Activated CD8-positive, alpha-beta T cell treated with anti-CD3 and anti-CD28 coated beads, Interleukin-2, amount 10 ng/mL, durations not matched to agents 7 days and 5 days (primary cell): Measurements from ENCODE around the gene PDCD11. TPM values are rescaled to one million over a fixed set of nuclear protein-coding genes. Genes with fewer than 3 reads are reported as not detected.
A peak's percentile ranks its signal among the peaks of the same experiment; 100 is the strongest.

ENCODE experiments used
- ATAC-seq: fragments of 150-1000 bp; cut with Tn5 transposase; one replicate; pipeline ENCODE4 v1.10.0; 2021; ENCODE audit warnings: moderate library complexity
- CTCF ChIA-PET: fragments of 350-600 bp; sonication (Branson Sonifier 250); formaldehyde crosslinking; loops from one replicate; lab custom pipeline; 2021; ENCODE audit warnings: antibody characterized with exemption; lab: Charles Lee
- POLR2A ChIA-PET: fragments of 350-600 bp; sonication (Branson Sonifier 250); formaldehyde crosslinking; loops from one replicate; lab custom pipeline; 2021; ENCODE audit warnings: antibody characterized with exemption; lab: Charles Lee
- DNase-seq: peaks from one replicate; pipeline ENCODE4 v3.0.0-alpha.2; 2020
- H3K27ac Mint-ChIP-seq: one replicate; pipeline ENCODE4 v1.8.0; 2021; ENCODE audit warnings: mild to moderate bottlenecking, mixed read lengths
- H3K27me3 Mint-ChIP-seq: one replicate; pipeline ENCODE4 v1.8.0; 2021; ENCODE audit warnings: low read depth, mixed read lengths
- H3K36me3 Mint-ChIP-seq: one replicate; pipeline ENCODE4 v1.8.0; 2021; ENCODE audit warnings: low read depth, mixed read lengths
- H3K4me1 Mint-ChIP-seq: one replicate; pipeline ENCODE4 v1.8.0; 2021; ENCODE audit warnings: low read depth, mixed read lengths
- H3K4me3 Mint-ChIP-seq: one replicate; pipeline ENCODE4 v1.8.0; 2021; ENCODE audit warnings: mild to moderate bottlenecking, mixed read lengths
- H3K9me3 Mint-ChIP-seq: one replicate; pipeline ENCODE4 v1.8.0; 2022; ENCODE audit warnings: mixed read lengths; ENCODE audit not compliant: insufficient read depth
- total RNA-seq, 2 experiments: library from RNA; stranded (reverse); gene quantifications; one replicate each; pipeline ENCODE4 v1.2.3, GENCODE V29; 2021

Gene PDCD11
- total RNA-seq, 2 experiments from 2014 or later: 57.1 to 57.4 TPM

- Mint-ChIP-seq H3K9me3 (no peaks in the 10 kb centered on the region), H3K4me3 (no peak overlapping the region), H3K36me3 (peaks cover 82% of the 10 kb centered on the region), H3K4me1 (peaks cover 18% of the 10 kb centered on the region), H3K27ac (peak overlapping the region; percentile 61), H3K27me3 (no peaks in the 10 kb centered on the region)
- no peak for ATAC-seq
- POLR2A ChIA-PET: interaction anchor here (0.9 to 1.2 kb wide), 2 partner anchors 34 to 35 kb away, joined by 3 to 6 read pairs; no protein-coding TSS in a partner anchor
- CTCF ChIA-PET: interaction anchor here (0.8 to 1.6 kb wide), 4 partner anchors 15 to 41 kb away, joined by 3 read pairs; no protein-coding TSS in a partner anchor
- no peak for DNase-seq
Measured at GRCh38 chr10:103442031-103442461, 45.6 kb downstream of the PDCD11 start.

GRCh38 chr10:103443475-103444185 is 47.2 kb downstream of the PDCD11 start:
- ChIA-PET POLR2A (no interaction called here), CTCF (interaction anchor here (1.3 to 2.4 kb wide), 3 partner anchors 28 to 41 kb away, joined by 3 to 8 read pairs (median 3); no protein-coding TSS in a partner anchor)
- Mint-ChIP-seq H3K36me3 (peaks cover 84% of the 10 kb centered on the region), H3K27me3 (no peaks in the 10 kb centered on the region), H3K27ac (peak overlapping the region; percentile 56), H3K9me3 (no peaks in the 10 kb centered on the region), H3K4me3 (no peak overlapping the region), H3K4me1 (peaks cover 31% of the 10 kb centered on the region)
- no peak for DNase-seq
- ATAC-seq: no peak

- no peaks in the 10 kb centered on the region for H3K9me3 Mint-ChIP-seq
- no peaks in the 10 kb centered on the region for H3K27me3 Mint-ChIP-seq
- ChIA-PET CTCF (interaction anchor here (2.4 kb wide), 1 partner anchor 32 kb away, joined by 8 read pairs; no protein-coding TSS in a partner anchor), POLR2A (interaction anchor here (0.8 to 1.0 kb wide), 2 partner anchors 9 to 11 kb away, joined by 3 read pairs; no protein-coding TSS in a partner anchor)
- no peak overlapping the region for H3K4me3 Mint-ChIP-seq
- no peak for DNase-seq
- H3K4me1 Mint-ChIP-seq: peaks cover 39% of the 10 kb centered on the region
- no peak for ATAC-seq
- peak overlapping the region; percentile 78 for H3K27ac Mint-ChIP-seq
- peaks cover 87% of the 10 kb centered on the region for H3K36me3 Mint-ChIP-seq
Measured at GRCh38 chr10:103444478-103444877, 48.1 kb downstream of the PDCD11 start.

GRCh38 chr10:103445366-103445765 is 48.9 kb downstream of the PDCD11 start:
- peaks cover 88% of the 10 kb centered on the region for H3K36me3 Mint-ChIP-seq
- ChIA-PET CTCF (interaction anchor here (1.2 to 2.4 kb wide), 2 partner anchors 29 to 31 kb away, joined by 5 to 8 read pairs; no protein-coding TSS in a partner anchor), POLR2A (interaction anchor here (0.6 to 1.0 kb wide), 3 partner anchors 10 to 198 kb away, joined by 3 to 4 read pairs (median 3); no protein-coding TSS in a partner anchor)
- no peaks in the 10 kb centered on the region for H3K9me3 Mint-ChIP-seq
- H3K27ac Mint-ChIP-seq: peak overlapping the region; percentile 78
- peaks cover 48% of the 10 kb centered on the region for H3K4me1 Mint-ChIP-seq
- no peak for ATAC-seq
- no peak for DNase-seq
- no peaks in the 10 kb centered on the region for H3K27me3 Mint-ChIP-seq
- H3K4me3 Mint-ChIP-seq: no peak overlapping the region

GRCh38 chr10:103445767-103446567 is 49.5 kb downstream of the PDCD11 start:
- Mint-ChIP-seq H3K4me1 (peaks cover 54% of the 10 kb centered on the region), H3K9me3 (no peaks in the 10 kb centered on the region), H3K27ac (peak overlapping the region; percentile 61), H3K27me3 (no peaks in the 10 kb centered on the region), H3K36me3 (peaks cover 89% of the 10 kb centered on the region), H3K4me3 (no peak overlapping the region)
- CTCF ChIA-PET: interaction anchor here (1.2 to 2.4 kb wide), 2 partner anchors 29 to 31 kb away, joined by 5 to 8 read pairs; no protein-coding TSS in a partner anchor
- DNase-seq (no peak), ATAC-seq (no peak)
- POLR2A ChIA-PET: interaction anchor here (0.6 kb wide), 2 partner anchors 41 to 199 kb away, joined by 3 to 4 read pairs; no protein-coding TSS in a partner anchor

- H3K36me3 Mint-ChIP-seq: peaks cover 89% of the 10 kb centered on the region
- ChIA-PET CTCF (interaction anchor here (0.7 to 1.4 kb wide), 2 partner anchors 28 to 113 kb away, joined by 3 to 5 read pairs; no protein-coding TSS in a partner anchor), POLR2A (no interaction called here)
- H3K9me3 Mint-ChIP-seq: no peaks in the 10 kb centered on the region
- DNase-seq: no peak
- no peaks in the 10 kb centered on the region for H3K27me3 Mint-ChIP-seq
- peak overlapping the region; percentile 48 for H3K4me3 Mint-ChIP-seq
- no peak for ATAC-seq
- H3K4me1 Mint-ChIP-seq: peaks cover 57% of the 10 kb centered on the region
- peak overlapping the region; percentile 71 for H3K27ac Mint-ChIP-seq
Measured at GRCh38 chr10:103447187-103447586, 50.8 kb downstream of the PDCD11 start.

GRCh38 chr10:103448746-103449145 is 52.3 kb downstream of the PDCD11 start:
- Mint-ChIP-seq H3K4me3 (peak overlapping the region; percentile 98), H3K9me3 (no peaks in the 10 kb centered on the region), H3K4me1 (peaks cover 70% of the 10 kb centered on the region), H3K27ac (peak overlapping the region; percentile 92), H3K27me3 (no peaks in the 10 kb centered on the region), H3K36me3 (peaks cover 78% of the 10 kb centered on the region)
- ATAC-seq (no peak), DNase-seq (no peak)
- POLR2A ChIA-PET: interaction anchor here (3.6 kb wide), 1 partner anchor 27 kb away, joined by 19 read pairs; no protein-coding TSS in a partner anchor
- CTCF ChIA-PET: interaction anchor here (0.9 to 1.0 kb wide), 2 partner anchors 32 to 37 kb away, joined by 3 read pairs; no protein-coding TSS in a partner anchor

- ChIA-PET CTCF (interaction anchor here (0.9 to 5.2 kb wide), 7 partner anchors 16 to 36 kb away, joined by 3 to 54 read pairs (median 9); no protein-coding TSS in a partner anchor), POLR2A (interaction anchor here (0.8 to 5.1 kb wide), 4 partner anchors 22 to 58 kb away, joined by 3 to 43 read pairs (median 11); partner anchors contain the start of gene PDCD11)
- no peak for DNase-seq
- no peaks in the 10 kb centered on the region for H3K9me3 Mint-ChIP-seq
- H3K4me1 Mint-ChIP-seq: peaks cover 78% of the 10 kb centered on the region
- peaks cover 72% of the 10 kb centered on the region for H3K36me3 Mint-ChIP-seq
- H3K4me3 Mint-ChIP-seq: peak overlapping the region; percentile 98
- peak overlapping the region; percentile 92 for H3K27ac Mint-ChIP-seq
- H3K27me3 Mint-ChIP-seq: no peaks in the 10 kb centered on the region
- no peak for ATAC-seq
Measured at GRCh38 chr10:103449208-103450144, 53.0 kb downstream of the PDCD11 start.

GRCh38 chr10:103450201-103450695 is 53.8 kb downstream of the PDCD11 start:
- peak overlapping the region; percentile 98 for H3K4me3 Mint-ChIP-seq
- DNase-seq: no peak
- H3K9me3 Mint-ChIP-seq: no peaks in the 10 kb centered on the region
- ChIA-PET POLR2A (interaction anchor here (0.8 to 5.1 kb wide), 4 partner anchors 21 to 57 kb away, joined by 3 to 43 read pairs (median 11); partner anchors contain the start of gene PDCD11), CTCF (interaction anchor here (1.5 to 5.2 kb wide), 6 partner anchors 17 to 34 kb away, joined by 6 to 54 read pairs (median 24); no protein-coding TSS in a partner anchor)
- H3K27me3 Mint-ChIP-seq: no peaks in the 10 kb centered on the region
- peaks cover 76% of the 10 kb centered on the region for H3K4me1 Mint-ChIP-seq
- peak overlapping the region; percentile 92 for H3K27ac Mint-ChIP-seq
- H3K36me3 Mint-ChIP-seq: peaks cover 66% of the 10 kb centered on the region
- no peak for ATAC-seq
